ENCODE results near the gene APH1A. TPM values are rescaled to one million over a fixed set of nuclear protein-coding genes. Genes with fewer than 3 reads are reported as not detected.

The APH1A gene
- total and polyA plus RNA-seq, 4 donors: 95.0 to 164 (median 135) TPM

- Histone ChIP-seq H3K4me1 (ENCODE audit: control insufficient read depth in 5 of 5, insufficient read depth in 5 of 5, low read length in 5 of 5) (peaks cover 3 to 34% (median 7%) of the 10 kb centered on the region in 5 donors), H3K9ac (ENCODE audit: insufficient read depth in 1 of 2, low read length in 2 of 2) (no peak overlapping the region)
These were observed 6.2 kb downstream of the APH1A start for GRCh38 chr1:150262388-150263320.

GRCh38 chr1:150261367-150261766 is 7.4 kb downstream of the APH1A start:
- no peak for DNase-seq
- Histone ChIP-seq H3K27ac (ENCODE audit: low read depth in 1 of 2, low read length in 1 of 2) (no peak overlapping the region), H3K4me3 (no peak overlapping the region), H3K36me3 (ENCODE audit: control insufficient read depth in 4 of 4, insufficient read depth in 4 of 4, low read length in 4 of 4) (peaks cover 8 to 16% (median 11%) of the 10 kb centered on the region in 4 donors), H3K27me3 (ENCODE audit: control insufficient read depth in 3 of 3, insufficient read depth in 3 of 3, low read length in 2 of 3) (no peaks in the 10 kb centered on the region), H3K9me3 (ENCODE audit: control insufficient read depth in 4 of 4, insufficient read depth in 3 of 4, low read length in 3 of 4) (no peaks in the 10 kb centered on the region), H3K4me1 (ENCODE audit: control insufficient read depth in 5 of 5, insufficient read depth in 5 of 5, low read length in 5 of 5) (peaks cover 0 to 41% (median 0%) of the 10 kb centered on the region in 5 donors), H3K9ac (ENCODE audit: insufficient read depth in 1 of 2, low read length in 2 of 2) (no peak overlapping the region)
- ATAC-seq (ENCODE audit: insufficient read depth, low FRiP score): no peak
- WGBS, 2 donors: 91 to 95% methylated on average over 6 of the region's 6 CpGs
- no peak for TF ChIP-seq CTCF (IDR thresholded peaks at IDR 0.05; ENCODE audit: control extremely low read depth, extremely low read depth)

More at GRCh38 chr1:150262388-150263320, 6.2 kb downstream of the APH1A start:
- Histone ChIP-seq H3K36me3 (ENCODE audit: control insufficient read depth in 4 of 4, insufficient read depth in 4 of 4, low read length in 4 of 4) (peaks cover 11 to 25% (median 19%) of the 10 kb centered on the region in 4 donors), H3K27ac (ENCODE audit: low read depth in 1 of 2, low read length in 1 of 2) (no peak overlapping the region), H3K9me3 (ENCODE audit: control insufficient read depth in 4 of 4, insufficient read depth in 3 of 4, low read length in 3 of 4) (no peaks in the 10 kb centered on the region), H3K27me3 (ENCODE audit: control insufficient read depth in 3 of 3, insufficient read depth in 3 of 3, low read length in 2 of 3) (no peaks in the 10 kb centered on the region), H3K4me3 (no peak overlapping the region)
- no peak for ATAC-seq (ENCODE audit: insufficient read depth, low FRiP score)
- no peak for DNase-seq
- WGBS, 2 donors: 84 to 85% methylated on average over 6 of the region's 6 CpGs
- TF ChIP-seq CTCF (IDR thresholded peaks at IDR 0.05; ENCODE audit: control extremely low read depth, extremely low read depth): no peak

GRCh38 chr1:150259758-150260669 is 8.8 kb downstream of the APH1A start:
- Histone ChIP-seq H3K4me1 (ENCODE audit: control insufficient read depth in 5 of 5, insufficient read depth in 5 of 5, low read length in 5 of 5) (peaks cover 0 to 49% (median 1%) of the 10 kb centered on the region in 5 donors), H3K4me3 (no peak overlapping the region), H3K9ac (ENCODE audit: insufficient read depth in 1 of 2, low read length in 2 of 2) (peak overlapping the region in 1 of 2 donors; percentile 57), H3K9me3 (ENCODE audit: control insufficient read depth in 4 of 4, insufficient read depth in 3 of 4, low read length in 3 of 4) (no peaks in the 10 kb centered on the region), H3K36me3 (ENCODE audit: control insufficient read depth in 4 of 4, insufficient read depth in 4 of 4, low read length in 4 of 4) (peaks cover 0 to 4% (median 2%) of the 10 kb centered on the region in 4 donors), H3K27ac (ENCODE audit: low read depth in 1 of 2, low read length in 1 of 2) (peak overlapping the region in 1 of 2 donors; percentile 77), H3K27me3 (ENCODE audit: control insufficient read depth in 3 of 3, insufficient read depth in 3 of 3, low read length in 2 of 3) (no peaks in the 10 kb centered on the region)
- WGBS, 2 donors: 29 to 47% methylated on average over 11 of the region's 11 CpGs
- TF ChIP-seq CTCF (IDR thresholded peaks at IDR 0.05; ENCODE audit: control extremely low read depth, extremely low read depth): no peak
- DNase-seq (peak; percentile 69 to 87 (median 77)), ATAC-seq (ENCODE audit: insufficient read depth, low FRiP score) (peak; percentile 36)
